T-helper 1 cell treated with Interleukin-12 subunit alpha and Interleukin-12 subunit beta and Interleukin-4 antibody, amounts not matched to agents 30 ng/mL and 1 ng/mL, for 36 hours (primary cell): ENCODE results near the gene ENDOG. TPM values are rescaled to one million over a fixed set of nuclear protein-coding genes. Genes with fewer than 3 reads are reported as not detected.
"Not testable (repeated sequence)": the region's sequence is repeated elsewhere in the genome, so short reads cannot be mapped to it uniquely, and the experiment has no call there.

Experiments used
- intact Hi-C: fragments of 100-400 bp; cut with micrococcal nuclease; formaldehyde crosslinking; loops from one replicate; pipeline ENCODE4 v1.15.1; 2024
- total RNA-seq: library from RNA; stranded (reverse); gene quantifications from 2 replicates; pipeline ENCODE4 v1.2.3, GENCODE V29; 2022

ENDOG gene
- total RNA-seq, 1 donor from 2014 or later: 12.8 TPM

DNA sequence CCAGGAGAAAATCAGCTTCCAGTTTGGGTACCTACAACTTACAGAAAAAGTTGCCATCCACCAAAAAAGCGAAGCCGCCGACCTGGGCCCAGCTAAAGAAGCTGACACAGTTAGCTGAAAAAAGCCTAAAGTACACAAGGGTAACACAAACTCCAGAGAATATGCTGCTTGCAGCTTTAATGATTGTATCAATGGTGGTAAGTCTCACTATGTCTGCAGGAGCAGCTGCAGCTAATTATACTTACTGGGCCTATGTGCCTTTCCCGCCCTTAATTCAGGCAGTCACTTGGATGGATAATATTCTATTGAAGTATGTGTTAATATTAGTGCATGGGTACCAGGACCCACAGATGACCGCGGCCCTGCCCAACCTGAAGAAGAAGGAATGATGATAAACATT, 36.2 kb downstream of the ENDOG start:
- intact Hi-C loops: not testable (repeated sequence)

DNA sequence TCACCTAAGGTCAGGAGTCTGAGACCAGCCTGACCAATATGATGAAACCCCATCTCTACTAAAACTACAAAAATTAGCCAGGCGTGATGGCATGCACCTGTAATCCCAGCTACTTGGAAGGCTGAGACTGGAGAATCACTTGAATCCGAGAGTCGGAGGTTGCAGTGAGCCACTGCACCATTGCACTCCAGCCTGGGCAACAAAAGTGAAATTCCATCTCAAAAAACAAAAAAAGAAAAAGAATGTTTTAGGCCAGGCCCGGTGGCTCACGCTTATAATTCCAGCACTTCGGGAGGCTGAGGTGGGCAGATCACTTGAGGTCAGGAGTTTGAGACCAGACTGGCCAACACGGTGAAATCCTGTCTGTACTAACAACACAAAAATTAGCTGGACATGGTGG, 40.2 kb downstream of the ENDOG start:
- intact Hi-C loops: not testable (repeated sequence)

DNA sequence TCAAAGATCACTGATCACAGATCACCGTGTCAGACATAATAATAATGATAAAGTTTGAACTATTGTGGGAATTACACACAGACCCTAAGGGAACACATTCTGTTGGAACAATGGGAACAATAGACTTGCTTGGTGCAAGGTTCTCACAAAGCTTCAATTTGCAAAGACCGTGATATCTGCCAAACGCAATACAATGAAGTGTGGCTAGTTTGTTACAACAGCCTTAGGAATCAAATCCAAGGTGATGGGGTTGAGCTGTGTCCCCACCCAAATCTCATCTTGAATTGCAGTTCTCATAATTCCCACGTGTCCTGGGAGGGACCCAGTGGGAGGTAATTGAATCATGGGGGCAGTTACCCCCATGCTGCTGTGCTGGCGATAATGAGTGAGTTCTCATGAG, 42.6 kb downstream of the ENDOG start:
- intact Hi-C loops: loop anchor here (5.0 kb wide), 1 partner anchor 146 kb away; no protein-coding TSS in a partner anchor

DNA sequence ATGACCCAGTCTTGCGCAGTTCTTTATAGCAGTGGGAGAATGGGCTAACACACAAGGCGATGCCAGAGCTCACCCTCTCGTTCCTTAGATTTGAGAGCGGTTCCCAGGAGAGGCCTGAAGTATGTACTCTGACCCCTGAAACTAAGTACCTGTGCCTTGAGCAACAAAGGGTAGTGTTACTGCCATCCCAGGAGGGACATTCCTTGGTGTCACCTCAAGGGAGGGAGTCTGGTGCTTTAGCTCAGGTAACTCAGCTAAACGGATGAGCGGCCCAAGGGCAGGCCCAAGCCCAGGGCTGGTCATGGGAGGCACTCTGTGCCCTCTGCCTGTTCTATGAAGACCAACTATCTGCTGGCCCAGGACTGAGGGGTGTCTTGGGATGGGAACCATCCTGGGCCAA, 43.2 kb downstream of the ENDOG start:
- intact Hi-C loops: loop anchor here (5.0 kb wide), 1 partner anchor 146 kb away; no protein-coding TSS in a partner anchor

DNA sequence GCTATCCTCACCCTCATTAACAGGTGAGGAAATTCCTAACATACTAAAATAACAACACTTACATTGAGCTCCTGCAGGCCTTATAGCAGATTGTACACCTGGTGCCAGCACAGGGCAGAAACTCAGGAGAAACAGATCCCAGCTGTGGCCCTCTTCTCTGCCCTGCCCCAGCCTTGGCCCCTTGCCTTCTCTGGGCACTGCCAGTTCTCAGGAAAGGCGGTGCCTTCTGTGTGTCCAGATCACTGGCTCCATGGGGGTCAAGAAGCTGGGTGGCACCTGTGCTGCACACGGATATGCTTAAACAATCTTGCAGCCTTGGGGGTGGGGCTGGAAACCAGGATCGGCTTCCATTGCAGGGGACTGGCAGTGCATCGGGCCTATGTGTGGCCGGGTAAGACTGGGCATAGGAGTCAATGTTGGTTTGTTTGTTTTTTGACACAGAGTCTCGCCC, 44.1 kb downstream of the ENDOG start:
- intact Hi-C loops: loop anchor here (5.0 kb wide), 1 partner anchor 145 kb away; no protein-coding TSS in a partner anchor

DNA sequence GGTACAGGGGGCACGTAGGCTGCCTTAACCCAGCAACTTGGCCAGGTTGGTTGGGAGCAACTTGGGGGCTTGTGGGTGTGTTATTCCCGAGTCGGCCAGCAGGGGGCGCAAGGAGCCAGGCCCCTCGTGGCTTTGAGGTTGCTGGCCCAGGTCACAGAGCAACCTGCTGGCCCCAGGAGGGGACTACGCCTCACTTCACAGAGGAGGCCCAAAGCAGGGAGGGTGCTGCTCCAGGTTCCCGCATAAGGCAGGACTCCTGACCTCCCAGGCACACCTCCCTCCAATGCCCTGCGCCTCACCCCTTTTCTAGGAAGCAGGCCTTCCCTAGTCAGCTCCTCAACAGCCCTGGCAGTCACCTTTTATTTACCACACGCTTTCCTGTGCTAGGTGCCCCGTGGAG, 45.3 kb downstream of the ENDOG start:
- intact Hi-C loops: loop anchor here (1.0 to 5.0 kb wide), 7 partner anchors 11 to 215 kb away; partner anchors contain the start of genes DOLK, LRRC8A and NUP188

DNA sequence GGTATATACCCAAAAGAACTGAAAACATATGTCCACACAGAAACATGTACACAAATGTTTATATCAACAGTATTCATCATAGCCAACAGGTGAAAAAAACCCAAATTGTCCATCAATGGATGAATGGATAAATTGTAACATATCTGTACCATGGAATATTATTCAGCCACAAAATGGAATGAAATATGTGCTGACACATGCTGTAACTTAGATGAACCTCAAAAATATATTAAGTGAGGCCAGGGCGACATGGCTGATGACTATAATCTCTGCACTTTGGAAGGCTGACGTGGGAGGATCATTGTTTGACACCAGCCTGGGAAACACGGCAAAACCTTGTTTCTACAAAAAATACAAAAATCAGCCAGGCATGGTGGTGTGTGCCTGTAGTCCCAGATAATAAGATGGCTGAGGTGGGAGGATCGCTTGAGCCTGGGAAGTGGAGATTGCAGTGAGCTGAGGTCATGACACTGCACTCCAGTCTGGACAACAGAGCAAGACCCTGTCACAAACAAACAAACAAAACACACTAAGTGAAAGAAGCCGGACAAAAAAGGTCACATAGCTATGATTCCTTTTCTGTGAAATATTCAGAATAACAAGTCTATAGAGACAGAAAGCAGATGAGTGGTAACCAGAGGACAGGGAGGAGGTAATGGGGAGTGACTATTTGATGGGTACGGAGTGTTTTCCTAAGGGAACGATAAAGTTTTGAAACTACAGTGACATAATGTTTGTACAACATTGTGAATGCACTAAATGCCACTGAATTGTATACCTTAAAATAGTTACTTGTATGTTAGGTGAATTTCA, 52.0 kb downstream of the ENDOG start:
- intact Hi-C loops: no loop called here

DNA sequence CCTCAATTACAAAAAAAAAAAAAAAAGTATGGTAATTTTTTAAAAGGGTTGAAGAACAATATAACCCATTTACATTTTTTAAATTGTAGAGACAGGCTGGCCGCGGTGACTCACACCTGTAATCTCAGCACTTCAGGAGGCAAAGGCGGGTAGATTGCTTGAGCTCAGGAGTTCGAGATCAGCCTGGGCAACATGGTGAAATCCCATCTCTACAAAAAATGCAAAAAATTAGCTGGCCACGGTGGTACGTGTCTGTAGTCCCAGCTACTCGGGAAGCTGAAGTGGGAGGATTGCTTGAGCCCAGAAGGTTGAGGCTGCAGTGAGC, 52.6 kb downstream of the ENDOG start:
- intact Hi-C loops: not testable (repeated sequence)

Other genes starting within 250 kb of the ENDOG start
- gene DYNC2I2, start 161.7 kb upstream of the ENDOG start, total RNA-seq: 36.8 and 38.3 TPM in 2 replicates
- gene SET, start 129.3 kb upstream of the ENDOG start, total RNA-seq: 448 and 465 TPM in 2 replicates
- gene PKN3, start 116.0 kb upstream of the ENDOG start, total RNA-seq: 10.7 and 11.1 TPM in 2 replicates
- 68.7 and 69.9 TPM in 2 replicates for gene ZDHHC12, start 94.4 kb upstream of the ENDOG start, total RNA-seq
- 22.7 and 23.7 TPM in 2 replicates for gene ZER1, start 46.6 kb upstream of the ENDOG start, total RNA-seq
- 23.0 and 24.0 TPM in 2 replicates for gene TBC1D13, start 31.2 kb upstream of the ENDOG start, total RNA-seq
- gene SPOUT1, start 11.3 kb downstream of the ENDOG start, total RNA-seq: 93.1 and 105 TPM in 2 replicates
- 13.9 and 14.9 TPM in 2 replicates for gene KYAT1, start 63.5 kb downstream of the ENDOG start, total RNA-seq
- gene LRRC8A, start 63.6 kb downstream of the ENDOG start, total RNA-seq: 60.1 and 60.2 TPM in 2 replicates
- 2.7 and 2.9 TPM in 2 replicates for gene PHYHD1, start 102.5 kb downstream of the ENDOG start, total RNA-seq
- gene DOLK, start 129.1 kb downstream of the ENDOG start, total RNA-seq: 11.4 and 13.1 TPM in 2 replicates
- 103 and 105 TPM in 2 replicates for gene NUP188, start 129.2 kb downstream of the ENDOG start, total RNA-seq
- 87.4 and 93.5 TPM in 2 replicates for gene SH3GLB2, start 209.8 kb downstream of the ENDOG start, total RNA-seq
- gene MIGA2, start 218.1 kb downstream of the ENDOG start, total RNA-seq: 49.9 and 50.2 TPM in 2 replicates